GM18498 (cell line): ENCODE data around the gene NAT9.

Experiments used
- ATAC-seq: cut with Tn5 transposase; IDR thresholded peaks from one replicate; pipeline ENCODE4 v1.9.1; 2021; ENCODE audit warnings: mild to moderate bottlenecking, moderate library complexity; ENCODE audit not compliant: unreplicated experiment

The NAT9 gene

GRCh38 chr17:74763565-74764387, 12.4 kb downstream of the NAT9 start:
- no peak for ATAC-seq

DNA sequence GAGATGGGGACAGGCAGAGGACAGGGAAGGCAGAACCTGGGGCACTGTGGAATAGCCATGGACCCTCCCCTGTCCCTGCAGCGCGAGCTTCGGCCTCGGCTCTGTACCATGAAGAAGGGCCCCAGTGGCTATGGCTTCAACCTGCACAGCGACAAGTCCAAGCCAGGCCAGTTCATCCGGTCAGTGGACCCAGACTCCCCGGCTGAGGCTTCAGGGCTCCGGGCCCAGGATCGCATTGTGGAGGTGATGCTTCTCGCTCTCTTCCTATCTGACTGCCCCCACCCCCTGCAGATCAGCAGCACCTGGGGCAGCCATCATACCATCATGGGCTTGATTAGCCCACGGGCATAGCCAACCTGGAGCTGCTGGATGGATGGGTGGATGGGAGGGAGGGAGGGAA, 14.2 kb downstream of the NAT9 start:
- ATAC-seq: no peak

- ATAC-seq: no peak
Observed at GRCh38 chr17:74761419-74761818, 14.7 kb downstream of the NAT9 start.

DNA sequence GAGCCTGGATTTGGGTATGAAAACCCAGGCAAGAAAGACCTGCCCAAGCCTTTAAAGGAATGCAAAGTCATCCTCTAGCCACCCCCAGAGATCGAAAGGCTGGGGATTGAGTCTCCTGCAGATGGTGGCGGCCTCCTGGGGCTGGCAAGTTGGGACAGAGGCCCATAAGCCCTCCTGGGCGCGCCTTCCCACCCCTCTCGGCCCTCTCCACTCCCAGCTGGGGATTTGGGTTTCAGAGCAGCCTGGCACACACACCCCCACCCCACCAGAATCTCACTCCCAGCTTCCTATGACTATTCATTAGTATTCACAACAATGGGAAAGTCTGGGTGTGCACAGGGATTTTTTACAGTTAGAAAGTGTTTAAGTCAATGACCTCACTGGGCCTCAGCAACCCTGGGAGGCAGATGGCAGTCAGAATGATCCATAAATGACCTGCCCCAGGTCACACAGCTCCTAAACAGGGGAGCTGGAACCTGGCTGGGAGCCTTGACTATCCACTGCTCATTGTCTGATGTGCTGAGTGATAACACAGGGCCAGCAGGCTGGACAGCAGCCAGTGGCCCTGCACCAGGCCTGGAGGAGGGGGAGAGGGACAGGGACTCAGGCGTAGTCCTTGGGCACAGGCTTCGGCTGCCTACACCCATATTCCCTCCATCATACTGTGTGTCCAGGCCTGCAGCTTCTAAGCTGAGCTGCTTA, 15.6 kb downstream of the NAT9 start:
- ATAC-seq: no peak

DNA sequence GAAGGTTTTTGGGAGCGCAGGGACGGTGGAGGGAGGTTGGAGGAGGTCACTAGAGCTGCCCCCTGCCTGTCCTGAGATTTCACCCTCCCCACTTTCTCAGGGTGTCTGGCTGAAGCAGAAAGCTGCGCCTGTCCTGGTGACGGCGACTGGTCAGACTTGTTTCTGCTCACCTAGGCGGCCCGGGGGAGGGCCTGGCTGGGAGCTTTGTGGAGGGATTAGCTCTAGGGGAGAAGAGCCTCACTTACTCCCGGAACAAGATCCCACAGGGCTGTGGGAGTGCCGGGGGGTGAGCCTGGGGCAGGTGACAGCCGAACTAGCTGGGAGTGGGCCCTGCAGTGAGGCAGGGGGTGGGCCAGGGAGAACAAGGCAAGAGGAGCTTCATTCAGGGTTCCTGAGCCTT, 16.2 kb downstream of the NAT9 start:
- no peak for ATAC-seq

DNA sequence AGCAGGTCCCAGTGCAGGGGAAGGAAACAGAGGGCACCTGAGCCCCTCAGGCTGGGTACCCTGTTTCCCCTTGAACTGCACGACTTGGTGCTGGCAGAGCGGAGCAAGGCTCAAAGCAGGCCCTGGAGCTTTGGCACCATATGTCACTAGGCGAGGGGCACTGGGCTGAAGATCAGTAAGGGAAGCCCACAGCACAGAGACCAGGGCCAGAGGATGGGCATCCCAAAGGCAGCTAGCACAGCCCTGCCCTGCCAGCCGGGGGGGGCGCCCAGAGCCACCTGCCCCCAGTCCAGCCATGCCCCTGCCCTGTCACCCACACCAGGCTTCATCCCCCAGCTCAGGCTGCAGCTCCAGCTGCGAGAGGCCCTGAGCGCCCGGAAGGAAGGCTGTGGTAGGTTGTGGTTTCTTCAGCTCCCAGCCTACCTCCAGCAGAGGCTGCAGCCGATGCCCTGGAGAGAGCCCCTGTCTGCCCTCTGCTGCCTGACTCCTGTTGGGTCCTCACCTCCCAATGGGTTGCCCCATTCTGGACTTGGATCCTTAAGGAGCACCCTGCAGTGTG, 16.8 kb downstream of the NAT9 start:
- peak; percentile 79 for ATAC-seq

DNA sequence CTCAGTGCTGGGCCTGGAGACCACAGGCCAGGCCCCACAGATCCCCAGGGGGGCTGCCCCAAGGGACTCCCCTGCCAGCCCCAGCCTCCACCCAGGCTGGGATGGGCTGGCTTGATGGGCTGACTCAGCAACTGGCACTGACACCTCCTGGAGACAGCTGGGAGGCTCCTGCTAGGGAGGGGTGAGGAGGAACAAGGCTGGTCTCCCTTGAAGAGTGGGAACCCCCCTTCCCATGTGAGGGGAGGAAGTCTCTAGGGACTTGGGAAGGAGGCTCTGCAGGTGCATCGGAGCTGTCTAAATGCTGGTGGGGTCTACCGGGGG, 17.3 kb downstream of the NAT9 start:
- ATAC-seq: no peak

GRCh38 chr17:74757931-74758847, 18.0 kb downstream of the NAT9 start:
- ATAC-seq: no peak

DNA sequence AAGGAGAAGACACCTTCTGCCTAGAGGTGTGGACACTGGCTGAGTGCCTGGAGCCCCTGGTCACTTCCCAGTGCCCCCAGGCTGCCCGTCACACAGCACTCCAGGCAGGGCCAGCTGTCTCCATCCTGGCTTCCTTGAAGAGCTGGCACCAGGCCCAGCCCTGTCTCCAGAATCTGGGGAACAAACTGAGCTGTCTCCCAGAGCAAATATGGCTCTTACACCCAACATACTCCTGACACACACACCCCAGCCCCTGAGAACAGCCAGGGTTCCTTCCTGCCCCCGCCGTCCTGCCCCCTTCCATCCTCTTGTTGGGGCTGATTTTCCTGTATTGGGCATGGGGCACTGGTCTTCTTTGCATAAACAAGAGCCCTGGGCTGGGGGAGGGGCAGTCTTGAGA, 18.6 kb downstream of the NAT9 start:
- ATAC-seq: no peak

DNA sequence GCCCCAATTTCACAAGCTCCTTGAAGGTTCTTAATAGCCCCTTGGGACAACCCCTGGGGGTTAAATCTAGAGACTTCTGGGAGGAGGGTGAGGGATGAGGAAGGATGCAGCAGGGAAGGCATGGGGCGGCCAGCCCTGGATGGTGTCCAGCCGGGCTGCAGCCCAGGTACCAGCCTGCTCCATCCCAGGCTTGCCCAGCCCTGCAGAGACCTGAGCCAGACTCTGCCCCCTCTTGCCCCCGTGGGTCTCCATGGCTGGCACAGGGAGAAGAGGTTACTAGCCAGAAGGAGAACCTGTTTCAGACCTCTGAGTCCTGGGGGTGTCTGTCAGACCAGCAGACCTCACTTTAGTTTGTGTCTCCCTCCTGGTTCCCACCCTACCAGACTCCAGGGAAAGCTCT, 19.3 kb downstream of the NAT9 start:
- no peak for ATAC-seq

DNA sequence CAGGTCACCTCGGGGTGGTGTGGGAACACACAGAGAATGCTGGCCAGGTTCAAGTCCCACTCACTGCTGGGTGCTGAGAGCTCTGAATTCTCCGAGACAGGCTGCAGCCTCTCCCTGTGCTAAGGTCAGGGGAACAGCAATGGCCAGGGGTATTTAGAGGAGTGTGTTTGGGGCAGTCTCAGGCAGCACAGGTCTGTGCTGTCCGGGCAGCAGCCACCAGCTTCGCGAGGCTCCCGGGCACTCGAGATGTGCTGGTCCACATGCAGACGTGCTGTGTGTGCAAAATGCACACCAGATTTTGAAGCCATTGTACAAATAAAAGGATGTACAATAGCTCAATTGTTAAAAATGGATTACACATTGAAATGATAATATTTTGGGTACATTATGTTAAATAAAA, 20.6 kb downstream of the NAT9 start:
- ATAC-seq: no peak

DNA sequence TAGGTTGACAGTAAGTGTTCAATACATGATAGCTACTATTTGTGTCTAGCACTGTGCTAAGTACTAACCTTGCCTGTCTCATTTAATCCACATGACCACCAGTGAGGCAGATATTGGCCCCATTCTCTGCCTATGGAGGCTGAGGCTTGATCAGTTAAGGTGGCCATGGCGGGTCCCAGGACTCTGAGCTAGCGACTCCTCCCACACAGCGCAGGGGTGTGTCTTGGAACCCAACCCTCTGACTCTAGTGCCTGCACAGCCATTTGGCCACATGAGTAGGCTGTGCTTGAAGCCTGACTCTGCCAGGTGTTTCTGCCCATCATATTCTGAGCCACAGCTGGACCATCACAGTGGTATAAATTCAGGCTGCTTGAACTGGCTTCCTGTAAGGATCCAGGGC, 21.3 kb downstream of the NAT9 start:
- ATAC-seq: no peak

GRCh38 chr17:74752822-74753401, 23.2 kb downstream of the NAT9 start:
- ATAC-seq: no peak

- ATAC-seq: no peak
Observed at GRCh38 chr17:74752415-74752814, 23.7 kb downstream of the NAT9 start.

DNA sequence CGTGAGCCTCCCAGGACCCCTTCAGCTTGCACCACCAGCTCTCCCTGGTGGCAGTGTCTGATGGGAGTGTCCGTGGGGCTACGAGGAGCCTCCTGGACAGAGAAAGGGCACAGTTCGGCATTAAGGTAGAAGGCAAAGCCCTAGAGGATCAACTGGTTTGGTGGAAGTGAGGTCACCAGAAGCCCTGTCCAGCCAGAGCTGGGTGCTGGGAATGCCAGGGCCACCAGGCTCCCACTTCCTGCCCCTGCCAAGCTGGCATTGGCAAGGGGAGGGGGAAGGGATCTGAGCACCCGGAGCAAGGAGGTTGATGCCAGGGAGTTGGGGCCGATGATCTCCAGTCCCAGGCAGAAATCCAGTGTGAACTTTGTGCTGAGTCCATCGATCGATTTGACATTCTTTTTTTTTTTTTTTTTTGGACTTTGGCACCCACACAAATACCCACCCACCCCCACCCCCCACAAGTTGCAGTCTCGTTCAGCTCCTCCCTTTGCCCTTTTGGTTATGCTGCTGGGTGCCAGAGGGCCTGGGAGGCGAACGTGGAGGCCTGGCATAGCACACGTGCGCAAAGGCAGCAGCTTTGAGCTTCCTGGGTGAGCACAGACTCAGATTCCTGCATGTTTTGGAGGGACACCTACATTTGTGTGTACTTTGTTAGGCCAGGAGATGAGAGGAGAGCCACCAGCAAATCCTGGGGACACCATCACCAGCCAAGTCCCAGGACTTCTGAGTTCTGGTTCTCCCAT, 25.6 kb downstream of the NAT9 start:
- ATAC-seq: no peak

DNA sequence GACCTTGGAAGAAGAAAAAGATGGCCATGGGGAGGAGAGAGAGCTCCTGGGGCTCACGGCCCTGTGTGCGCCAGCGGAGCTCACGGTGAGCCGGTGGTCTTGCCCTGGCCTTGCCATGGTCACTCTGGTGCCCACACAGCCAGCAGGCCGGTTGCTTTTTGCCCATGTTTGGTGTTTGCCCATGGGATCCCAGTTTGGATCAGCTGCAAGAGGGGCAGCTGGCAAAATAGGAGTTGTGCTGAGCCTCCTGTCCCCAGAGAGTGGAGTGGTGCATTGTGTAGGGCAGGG, 26.2 kb downstream of the NAT9 start:
- no peak for ATAC-seq

DNA sequence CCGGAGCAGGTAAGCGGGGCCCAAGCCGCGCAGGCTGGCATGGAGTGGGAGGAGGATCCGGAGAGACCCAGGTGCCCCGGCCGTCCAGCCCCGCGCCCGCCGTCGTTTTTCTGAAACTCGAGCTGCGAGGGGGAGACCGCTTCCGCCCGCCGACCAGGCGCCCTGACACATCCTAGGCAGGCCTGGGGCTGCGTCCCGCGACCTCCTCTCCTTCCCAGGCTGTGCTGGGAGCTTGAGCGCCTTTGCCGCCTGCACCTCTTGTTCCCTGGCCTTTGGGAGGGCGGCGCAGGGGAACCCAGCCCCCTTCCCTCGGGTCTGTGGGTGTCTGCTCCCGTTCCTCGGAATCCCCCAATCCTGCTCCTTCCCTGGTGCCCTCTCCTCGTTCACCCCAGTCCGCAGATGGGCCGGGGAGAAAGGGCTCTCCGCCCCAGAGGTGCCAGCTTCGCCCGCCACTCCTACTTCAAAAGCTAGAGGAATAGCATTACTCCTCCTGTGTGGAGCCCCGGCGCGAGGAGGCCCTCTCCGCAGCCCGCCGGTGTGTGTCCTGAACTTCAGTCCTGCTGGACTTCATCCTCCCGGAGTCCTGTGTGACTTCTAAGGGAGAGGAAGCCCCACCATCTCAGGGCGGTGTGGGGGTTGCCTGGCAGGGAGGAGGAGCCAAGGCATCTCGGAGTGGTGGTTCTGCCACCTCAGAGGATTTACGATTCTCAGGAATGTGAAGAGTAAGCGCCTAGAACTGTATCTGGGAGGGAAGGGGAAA, 26.7 kb downstream of the NAT9 start:
- ATAC-seq: peak; percentile 14

DNA sequence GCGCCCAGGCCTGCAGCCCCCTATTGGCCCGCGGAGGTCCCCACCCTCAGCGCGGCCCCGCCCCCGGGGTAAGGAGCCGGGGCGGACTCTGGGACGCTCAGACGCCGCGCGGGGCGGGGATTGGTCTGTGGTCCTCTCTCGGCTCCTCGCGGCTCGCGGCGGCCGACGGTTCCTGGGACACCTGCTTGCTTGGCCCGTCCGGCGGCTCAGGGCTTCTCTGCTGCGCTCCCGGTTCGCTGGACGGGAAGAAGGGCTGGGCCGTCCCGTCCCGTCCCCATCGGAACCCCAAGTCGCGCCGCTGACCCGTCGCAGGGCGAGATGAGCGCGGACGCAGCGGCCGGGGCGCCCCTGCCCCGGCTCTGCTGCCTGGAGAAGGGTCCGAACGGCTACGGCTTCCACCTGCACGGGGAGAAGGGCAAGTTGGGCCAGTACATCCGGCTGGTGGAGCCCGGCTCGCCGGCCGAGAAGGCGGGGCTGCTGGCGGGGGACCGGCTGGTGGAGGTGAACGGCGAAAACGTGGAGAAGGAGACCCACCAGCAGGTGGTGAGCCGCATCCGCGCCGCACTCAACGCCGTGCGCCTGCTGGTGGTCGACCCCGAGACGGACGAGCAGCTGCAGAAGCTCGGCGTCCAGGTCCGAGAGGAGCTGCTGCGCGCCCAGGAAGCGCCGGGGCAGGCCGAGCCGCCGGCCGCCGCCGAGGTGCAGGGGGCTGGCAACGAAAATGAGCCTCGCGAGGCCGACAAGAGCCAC, 27.4 kb downstream of the NAT9 start, which contains the start of gene NHERF1:
Gene NHERF1 (plus strand): TSS at position 100 of the 750 bp plus-strand sequence. CDS start 219 bp downstream, at position 319.
- ATAC-seq: peak; percentile 93

GRCh38 chr17:74748279-74748528, 27.9 kb downstream of the NAT9 start:
- ATAC-seq: no peak
